ENCODE measurements around the gene MCRIP1.

DNA sequence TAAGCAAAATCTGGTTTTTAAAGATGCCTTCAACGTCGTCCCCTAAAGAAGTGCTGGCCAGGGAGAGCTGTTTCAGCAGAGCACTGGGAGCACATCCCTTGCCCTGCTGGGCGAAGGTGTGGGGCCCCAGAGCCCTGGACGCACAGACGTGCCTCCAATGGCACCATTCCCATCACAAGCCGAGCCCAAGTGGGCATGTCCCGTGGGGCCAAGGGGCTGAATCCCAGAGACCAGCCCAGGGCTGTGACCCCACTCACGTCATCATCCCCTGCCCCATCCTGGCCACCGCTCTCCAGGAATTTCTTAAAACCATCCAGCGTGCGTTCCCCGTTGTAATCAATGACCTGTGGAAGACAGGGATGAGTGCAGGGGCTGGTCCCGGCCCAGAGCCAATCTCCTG lies 11.8 kb upstream of the MCRIP1 start:
- TF ChIP-seq, protein P1, sequence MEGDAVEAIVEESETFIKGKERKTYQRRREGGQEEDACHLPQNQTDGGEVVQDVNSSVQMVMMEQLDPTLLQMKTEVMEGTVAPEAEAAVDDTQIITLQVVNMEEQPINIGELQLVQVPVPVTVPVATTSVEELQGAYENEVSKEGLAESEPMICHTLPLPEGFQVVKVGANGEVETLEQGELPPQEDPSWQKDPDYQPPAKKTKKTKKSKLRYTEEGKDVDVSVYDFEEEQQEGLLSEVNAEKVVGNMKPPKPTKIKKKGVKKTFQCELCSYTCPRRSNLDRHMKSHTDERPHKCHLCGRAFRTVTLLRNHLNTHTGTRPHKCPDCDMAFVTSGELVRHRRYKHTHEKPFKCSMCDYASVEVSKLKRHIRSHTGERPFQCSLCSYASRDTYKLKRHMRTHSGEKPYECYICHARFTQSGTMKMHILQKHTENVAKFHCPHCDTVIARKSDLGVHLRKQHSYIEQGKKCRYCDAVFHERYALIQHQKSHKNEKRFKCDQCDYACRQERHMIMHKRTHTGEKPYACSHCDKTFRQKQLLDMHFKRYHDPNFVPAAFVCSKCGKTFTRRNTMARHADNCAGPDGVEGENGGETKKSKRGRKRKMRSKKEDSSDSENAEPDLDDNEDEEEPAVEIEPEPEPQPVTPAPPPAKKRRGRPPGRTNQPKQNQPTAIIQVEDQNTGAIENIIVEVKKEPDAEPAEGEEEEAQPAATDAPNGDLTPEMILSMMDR (IDR thresholded peaks at IDR 0.05; ENCODE audit: poor library complexity), result no peak
- no peak for TF ChIP-seq EZH2phosphoT487 (IDR thresholded peaks at IDR 0.05; ENCODE audit: low read depth, severe bottlenecking, unreplicated experiment)
